Fibroblast of skin of right quadriceps (primary cell): ENCODE results near the gene ABCB9.

Experiments used
- DNase-seq: peaks from one replicate; pipeline ENCODE4 v3.0.0-alpha.2; 2013

The ABCB9 gene

DNA sequence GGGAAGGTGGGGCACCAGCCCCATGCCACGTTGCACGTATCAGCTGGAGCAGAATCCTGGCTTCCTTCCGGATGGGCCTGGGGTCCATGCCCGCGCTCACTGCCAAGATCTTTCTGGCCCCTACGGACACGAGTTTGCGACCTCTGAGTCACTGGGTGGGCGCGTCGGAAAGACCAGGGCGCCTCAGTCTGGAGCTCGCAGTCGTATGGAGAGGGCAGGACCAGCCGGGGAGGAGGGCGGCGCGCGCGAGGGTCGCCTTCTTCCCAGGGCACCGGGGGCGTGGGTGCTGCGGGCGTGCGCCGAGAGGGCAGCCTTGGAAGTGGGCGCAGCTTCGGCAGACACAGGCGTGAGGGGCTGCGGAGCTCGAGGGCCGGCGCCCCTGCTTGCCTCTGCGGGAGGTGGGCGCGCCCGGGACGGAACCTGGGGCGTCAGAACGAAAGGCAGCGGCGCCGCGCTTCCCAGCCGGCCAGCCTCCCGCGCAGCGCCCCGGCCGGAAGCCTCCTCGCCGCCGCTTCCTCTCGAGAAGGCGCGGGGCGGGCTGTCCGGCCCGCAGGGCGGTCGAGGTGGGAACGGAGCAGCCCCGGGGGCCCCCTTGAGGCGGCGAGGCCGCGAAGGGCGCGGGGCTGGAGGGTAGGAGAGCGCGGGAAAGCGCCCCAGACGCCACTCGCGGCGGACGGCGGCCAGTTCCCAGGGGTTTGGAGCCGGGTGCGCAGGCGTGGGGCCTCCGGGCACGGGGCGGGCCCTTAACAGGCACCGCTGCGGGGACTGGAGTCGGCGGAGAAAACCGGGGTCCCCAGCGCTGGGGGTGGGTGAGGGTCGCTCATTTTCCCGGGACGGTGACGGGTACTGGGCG is 14.1 kb upstream of the ABCB9 start, which contains the start of gene ARL6IP4:
Gene ARL6IP4, plus strand, starts transcription at position 499 of the 853 bp plus-strand sequence. CDS start 459 bp downstream, outside the sequence.
- peak; percentile 66 for DNase-seq

- no peak for DNase-seq
These were observed 13.6 kb upstream of the ABCB9 start for GRCh38 chr12:122979908-122980182.

DNA sequence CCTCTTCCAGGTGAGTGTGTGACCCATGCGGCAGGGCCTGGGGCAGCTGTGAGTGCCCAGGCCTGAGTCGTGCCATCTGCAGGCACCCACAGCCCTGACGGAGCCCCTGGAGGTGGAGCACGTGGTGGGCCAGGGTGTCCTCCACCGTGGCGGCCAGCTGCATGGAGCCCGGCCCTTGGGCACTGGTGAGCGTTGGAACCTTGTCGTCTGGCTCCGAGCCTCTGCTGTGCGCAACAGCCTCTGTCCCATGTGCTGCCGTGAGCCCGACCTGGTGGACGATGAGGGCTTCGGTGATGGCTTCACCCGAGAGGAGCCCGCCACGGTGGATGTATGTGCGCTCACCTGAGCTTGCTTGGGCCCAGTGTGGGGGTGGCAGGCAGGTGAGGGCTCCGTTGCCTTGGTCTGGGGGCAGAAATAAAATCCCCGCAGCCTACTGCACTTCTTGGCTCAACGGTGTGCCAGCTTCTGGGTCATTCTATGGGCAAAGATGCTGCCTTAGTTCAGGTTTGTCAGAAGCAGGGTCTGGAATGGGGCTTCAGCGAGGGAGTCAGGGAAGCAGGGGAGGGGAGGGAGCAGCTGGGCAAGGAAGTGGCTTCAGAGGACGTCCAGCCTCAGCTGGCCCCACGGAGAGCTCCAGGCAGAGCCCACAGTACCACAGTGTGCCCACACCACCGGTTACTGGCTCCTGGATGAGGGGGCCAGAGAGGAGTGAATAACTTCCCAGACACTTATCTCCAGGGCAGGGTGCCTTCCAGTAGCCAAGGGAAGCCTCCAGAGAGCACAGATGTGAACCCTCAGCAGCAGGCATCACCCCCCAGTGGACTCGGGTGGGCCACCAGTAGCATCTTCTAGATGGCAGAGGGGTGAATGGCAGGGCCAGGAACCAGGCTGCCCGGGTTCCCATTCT is 13.0 kb upstream of the ABCB9 start:
- no peak for DNase-seq

DNA sequence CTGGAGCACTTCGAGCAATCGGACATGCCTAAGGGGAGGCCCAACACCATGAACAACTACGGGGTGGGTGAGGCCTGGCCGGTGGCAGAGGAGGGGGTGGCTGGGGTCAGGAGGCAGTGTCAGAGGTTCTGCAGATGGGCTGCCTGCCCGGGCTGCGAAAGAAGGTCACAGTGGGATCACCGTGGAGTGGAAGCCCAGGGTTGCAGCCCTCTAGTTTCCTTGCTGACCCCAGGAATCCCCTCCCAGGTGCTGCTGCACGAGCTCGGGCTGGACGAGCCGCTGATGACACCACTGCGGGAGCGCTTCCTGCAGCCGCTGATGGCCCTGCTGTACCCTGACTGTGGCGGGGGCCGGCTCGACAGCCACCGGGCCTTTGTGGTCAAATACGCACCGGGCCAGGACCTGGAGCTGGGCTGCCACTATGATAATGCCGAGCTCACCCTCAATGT is 12.3 kb upstream of the ABCB9 start:
- no peak for DNase-seq

GRCh38 chr12:122977655-122978392 is 11.6 kb upstream of the ABCB9 start:
- DNase-seq = no peak

GRCh38 chr12:122977153-122977552 is 10.9 kb upstream of the ABCB9 start:
- DNase-seq = no peak

DNA sequence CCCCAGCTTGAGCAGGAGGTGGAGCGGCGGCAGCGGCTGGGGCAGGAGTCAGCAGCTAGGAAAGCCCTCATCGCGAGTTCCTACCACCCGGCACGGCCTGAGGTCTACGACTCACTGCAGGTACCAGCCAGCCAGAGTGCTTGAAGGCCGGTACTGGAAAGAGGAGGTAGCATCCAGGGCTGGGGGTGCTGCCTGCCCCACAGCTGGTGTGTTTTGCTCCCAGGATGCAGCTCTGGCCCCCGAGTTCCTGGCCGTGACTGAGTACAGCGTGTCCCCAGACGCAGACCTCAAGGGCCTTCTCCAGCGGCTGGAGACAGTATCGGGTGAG is 10.3 kb upstream of the ABCB9 start:
- no peak for DNase-seq

DNA sequence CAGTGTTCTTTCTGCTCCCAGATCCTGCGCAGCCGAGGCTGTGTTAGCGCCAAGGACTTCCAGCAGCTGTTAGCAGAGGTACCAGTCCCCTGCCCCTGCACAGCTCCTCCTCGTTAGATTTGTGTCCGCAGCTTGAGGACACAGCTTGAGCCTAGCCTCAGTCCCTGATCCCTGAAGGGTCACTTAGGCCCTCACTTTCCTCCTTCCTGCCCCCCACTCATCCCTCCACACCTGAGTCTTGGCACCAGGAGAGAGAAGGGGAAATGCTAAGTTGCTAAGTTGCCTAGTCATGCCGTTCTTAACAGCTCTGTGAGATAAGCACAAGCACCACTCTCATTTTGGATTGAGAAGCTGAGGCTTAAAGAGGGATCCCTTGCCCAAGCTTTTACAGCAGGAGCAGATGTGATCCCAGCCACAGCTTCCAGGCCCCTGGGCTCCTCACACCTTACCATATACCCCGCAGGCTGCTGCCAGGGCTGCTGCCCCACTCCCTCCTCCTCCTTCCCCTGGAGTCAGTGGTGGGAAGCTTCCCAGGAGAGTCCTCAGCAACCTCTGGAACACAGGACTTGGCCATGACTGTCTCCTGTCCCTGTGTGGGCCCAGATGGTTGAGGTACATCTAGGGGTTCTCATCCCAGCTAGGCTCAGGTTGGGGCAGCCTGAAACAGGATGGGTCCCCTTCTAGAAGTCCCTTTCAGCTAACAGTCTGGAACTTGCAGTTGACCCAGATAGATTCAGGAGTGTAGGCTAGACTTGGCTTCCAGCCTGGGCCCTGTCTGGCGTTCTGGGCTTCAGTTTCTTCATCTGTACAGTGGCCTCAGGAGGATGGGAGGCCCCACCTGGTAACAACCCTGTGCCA is 9.8 kb upstream of the ABCB9 start:
- DNase-seq = no peak

GRCh38 chr12:122974892-122975789 is 8.9 kb upstream of the ABCB9 start, which contains the start of gene OGFOD2:
Gene OGFOD2 (plus strand): TSS chr12:122975244. CDS start chr12:122975252, 8 bp downstream.
- DNase-seq = peak; percentile 90

DNA sequence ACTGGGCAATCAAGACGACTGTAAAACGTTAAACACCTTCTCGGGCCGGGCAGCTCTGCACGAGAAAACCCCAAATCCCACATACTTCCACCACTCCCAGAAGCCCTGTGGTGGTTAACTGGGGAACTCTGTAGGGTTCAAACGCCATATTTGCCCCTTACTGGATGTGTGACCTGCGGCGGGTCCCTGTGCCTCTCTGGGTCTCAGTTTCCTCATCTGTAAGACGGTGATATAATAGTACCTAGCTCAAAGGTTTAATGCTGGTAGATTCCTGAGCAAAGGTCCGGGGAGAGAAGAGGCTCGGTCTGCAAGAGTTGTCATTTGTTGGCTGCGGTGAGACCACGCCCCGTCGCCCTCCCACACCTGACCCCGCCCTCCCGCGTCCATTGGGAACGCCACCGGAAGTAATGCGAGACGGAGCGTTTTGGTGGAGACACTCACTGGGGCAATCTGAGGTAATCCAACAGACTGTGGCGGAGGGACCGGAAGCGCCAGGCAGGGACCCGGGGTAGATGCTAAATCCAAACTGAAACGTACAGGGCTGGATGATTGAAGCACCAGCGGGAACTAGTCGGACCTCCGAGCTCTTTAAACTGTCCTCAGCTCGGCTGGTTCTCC is 8.1 kb upstream of the ABCB9 start:
- peak; percentile 98 for DNase-seq

GRCh38 chr12:122969676-122970075 is 3.4 kb upstream of the ABCB9 start:
- DNase-seq = no peak

DNA sequence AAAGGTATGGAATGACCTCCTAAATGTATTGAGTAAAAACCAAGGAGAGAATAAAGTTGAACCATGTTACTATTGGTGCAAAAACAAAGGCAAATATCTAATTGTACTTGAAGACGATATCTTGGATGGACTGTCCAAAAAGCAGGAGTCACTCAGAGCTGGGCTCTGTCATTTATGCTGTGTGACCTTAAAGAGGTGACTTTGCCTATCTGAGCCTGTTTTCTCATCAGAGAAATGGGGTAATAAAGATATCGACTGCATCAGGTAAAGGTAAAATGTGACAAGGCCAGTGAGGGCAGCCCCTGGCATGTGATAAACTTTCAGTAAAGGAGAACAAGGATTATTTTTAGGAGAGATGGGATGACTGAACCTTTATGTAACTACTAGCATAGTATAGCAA is 1.8 kb upstream of the ABCB9 start:
- DNase-seq = no peak

- DNase-seq = no peak
These were observed 684 bp upstream of the ABCB9 start for GRCh38 chr12:122966743-122967550.

- DNase-seq = no peak
These were observed 927 bp downstream of the ABCB9 start for GRCh38 chr12:122965321-122965751.

GRCh38 chr12:122964439-122965257 is 1.6 kb downstream of the ABCB9 start:
- no peak for DNase-seq

- no peak for DNase-seq
These were observed 2.4 kb downstream of the ABCB9 start for GRCh38 chr12:122963941-122964265.

- no peak for DNase-seq
These were observed 4.5 kb downstream of the ABCB9 start for GRCh38 chr12:122961531-122962329.

- no peak for DNase-seq
These were observed 6.1 kb downstream of the ABCB9 start for GRCh38 chr12:122960193-122960569.
